IPS-18a (cell line): ENCODE data around the gene TSPAN12.

Experiments used
- H3K27ac ChIP-seq: one replicate; pipeline ENCODE4 v1.5.1; 2013; ENCODE audit warnings: low read length
- H3K27me3 ChIP-seq: one replicate; pipeline ENCODE4 v1.6.1; 2013; ENCODE audit warnings: mild to moderate bottlenecking, low read length; ENCODE audit not compliant: control insufficient read depth, insufficient read depth
- H3K36me3 ChIP-seq: one replicate; pipeline ENCODE4 v1.6.1; 2013; ENCODE audit warnings: low read depth, low read length; ENCODE audit not compliant: control insufficient read depth
- H3K4me1 ChIP-seq: one replicate; pipeline ENCODE4 v1.6.1; 2013; ENCODE audit warnings: low read depth, low read length; ENCODE audit not compliant: control insufficient read depth
- H3K4me3 ChIP-seq: one replicate; pipeline ENCODE4 v1.5.1; 2013; ENCODE audit warnings: low read length
- H3K9ac ChIP-seq: one replicate; pipeline ENCODE4 v1.6.1; 2013; ENCODE audit warnings: mild to moderate bottlenecking, low read length, moderate library complexity
- H3K9me3 ChIP-seq: one replicate; pipeline ENCODE4 v1.6.1; 2013; ENCODE audit warnings: low read depth, low read length; ENCODE audit not compliant: control insufficient read depth

The TSPAN12 gene

GRCh38 chr7:120819861-120820260 is 38.1 kb downstream of the TSPAN12 start:
- Histone ChIP-seq H3K4me1 (peaks cover 5% of the 10 kb centered on the region), H3K9me3 (no peaks in the 10 kb centered on the region), H3K4me3 (no peak overlapping the region), H3K27me3 (no peaks in the 10 kb centered on the region), H3K9ac (no peak overlapping the region), H3K36me3 (no peaks in the 10 kb centered on the region), H3K27ac (no peak overlapping the region)

GRCh38 chr7:120817851-120818250 is 40.1 kb downstream of the TSPAN12 start:
- no peaks in the 10 kb centered on the region for H3K36me3 ChIP-seq
- no peak overlapping the region for H3K9ac ChIP-seq
- H3K9me3 ChIP-seq = no peaks in the 10 kb centered on the region

GRCh38 chr7:120814253-120814939 is 43.5 kb downstream of the TSPAN12 start:
- Histone ChIP-seq H3K4me3 (no peak overlapping the region), H3K9me3 (no peaks in the 10 kb centered on the region), H3K36me3 (no peaks in the 10 kb centered on the region), H3K27ac (no peak overlapping the region), H3K9ac (no peak overlapping the region), H3K27me3 (no peaks in the 10 kb centered on the region), H3K4me1 (peaks cover 5% of the 10 kb centered on the region)

More at GRCh38 chr7:120817851-120818250, 40.1 kb downstream of the TSPAN12 start:
- Histone ChIP-seq H3K27ac (no peak overlapping the region), H3K4me1 (peaks cover 5% of the 10 kb centered on the region), H3K27me3 (no peaks in the 10 kb centered on the region), H3K4me3 (no peak overlapping the region)

GRCh38 chr7:120813546-120814252 is 44.2 kb downstream of the TSPAN12 start:
- no peaks in the 10 kb centered on the region for H3K9me3 ChIP-seq
- no peaks in the 10 kb centered on the region for H3K27me3 ChIP-seq
- H3K36me3 ChIP-seq = no peaks in the 10 kb centered on the region
- no peak overlapping the region for H3K4me3 ChIP-seq
- no peak overlapping the region for H3K9ac ChIP-seq
- H3K27ac ChIP-seq = no peak overlapping the region
- H3K4me1 ChIP-seq = peaks cover 5% of the 10 kb centered on the region

- H3K4me1 ChIP-seq = peaks cover 5% of the 10 kb centered on the region
- no peak overlapping the region for H3K27ac ChIP-seq
- H3K4me3 ChIP-seq = no peak overlapping the region
- no peaks in the 10 kb centered on the region for H3K27me3 ChIP-seq
- H3K36me3 ChIP-seq = no peaks in the 10 kb centered on the region
- no peak overlapping the region for H3K9ac ChIP-seq
- H3K9me3 ChIP-seq = no peaks in the 10 kb centered on the region
Observed at GRCh38 chr7:120813089-120813488, 44.9 kb downstream of the TSPAN12 start.

- Histone ChIP-seq H3K27ac (no peak overlapping the region), H3K36me3 (peaks cover 7% of the 10 kb centered on the region), H3K9me3 (no peaks in the 10 kb centered on the region), H3K27me3 (no peaks in the 10 kb centered on the region), H3K4me3 (no peak overlapping the region), H3K4me1 (peaks cover 5% of the 10 kb centered on the region), H3K9ac (no peak overlapping the region)
Observed at GRCh38 chr7:120809260-120809659, 48.7 kb downstream of the TSPAN12 start.

- Histone ChIP-seq H3K27ac (no peak overlapping the region), H3K9ac (no peak overlapping the region), H3K9me3 (no peaks in the 10 kb centered on the region), H3K27me3 (no peaks in the 10 kb centered on the region), H3K4me1 (peaks cover 5% of the 10 kb centered on the region), H3K36me3 (peaks cover 7% of the 10 kb centered on the region), H3K4me3 (no peak overlapping the region)
Observed at GRCh38 chr7:120807390-120807789, 50.6 kb downstream of the TSPAN12 start.

GRCh38 chr7:120806669-120807068 is 51.3 kb downstream of the TSPAN12 start:
- H3K36me3 ChIP-seq = peaks cover 7% of the 10 kb centered on the region
- H3K9me3 ChIP-seq = no peaks in the 10 kb centered on the region
- H3K9ac ChIP-seq = no peak overlapping the region
- peaks cover 5% of the 10 kb centered on the region for H3K4me1 ChIP-seq
- no peak overlapping the region for H3K4me3 ChIP-seq
- no peaks in the 10 kb centered on the region for H3K27me3 ChIP-seq
- no peak overlapping the region for H3K27ac ChIP-seq

GRCh38 chr7:120805636-120806388 is 52.1 kb downstream of the TSPAN12 start:
- H3K4me3 ChIP-seq = no peak overlapping the region
- H3K27me3 ChIP-seq = no peaks in the 10 kb centered on the region
- no peaks in the 10 kb centered on the region for H3K9me3 ChIP-seq
- H3K36me3 ChIP-seq = peaks cover 7% of the 10 kb centered on the region
- H3K9ac ChIP-seq = no peak overlapping the region
- H3K27ac ChIP-seq = no peak overlapping the region
- peaks cover 5% of the 10 kb centered on the region for H3K4me1 ChIP-seq

- Histone ChIP-seq H3K4me3 (no peak overlapping the region), H3K27ac (no peak overlapping the region), H3K9me3 (no peaks in the 10 kb centered on the region), H3K4me1 (peaks cover 19% of the 10 kb centered on the region), H3K9ac (no peak overlapping the region), H3K36me3 (peaks cover 7% of the 10 kb centered on the region), H3K27me3 (no peaks in the 10 kb centered on the region)
Observed at GRCh38 chr7:120802751-120803150, 55.2 kb downstream of the TSPAN12 start.

- Histone ChIP-seq H3K36me3 (peaks cover 3% of the 10 kb centered on the region), H3K9ac (no peak overlapping the region), H3K4me3 (no peak overlapping the region), H3K27ac (no peak overlapping the region), H3K27me3 (no peaks in the 10 kb centered on the region), H3K9me3 (no peaks in the 10 kb centered on the region), H3K4me1 (peaks cover 13% of the 10 kb centered on the region)
Observed at GRCh38 chr7:120799813-120800475, 58.0 kb downstream of the TSPAN12 start.
